Endothelial cell of umbilical vein (primary cell): ENCODE results near the gene TMEM120A. TPM values are rescaled to one million over a fixed set of nuclear protein-coding genes. Genes with fewer than 3 reads are reported as not detected.
A peak's percentile ranks its signal among the peaks of the same experiment; 100 is the strongest.

ENCODE experiments used
- Bru-seq: library from RNA; stranded (reverse); fragments of 400-500 nt; gene quantifications from one replicate; lab custom pipeline; 2021; lab: Mats Ljungman, UMichigan
- BruChase-seq, 2 experiments: library from RNA; stranded (reverse); fragments of 400-500 nt; gene quantifications; one replicate each; lab custom pipeline; 2021; lab: Mats Ljungman, UMichigan
- BruUV-seq: library from RNA; stranded (reverse); fragments of 400-500 nt; replicated peaks from 2 replicates; lab custom pipeline; 2021; lab: Mats Ljungman, UMichigan
- CTCF ChIA-PET: fragments of 300-600, 350-600 bp; sonication (Branson Sonifier 250); formaldehyde crosslinking; loops from one replicate; lab custom pipeline; 2021; ENCODE audit warnings: antibody characterized with exemption, inconsistent platforms; lab: Charles Lee
- POLR2A ChIA-PET: fragments of 300-600, 350-600 bp; sonication (Branson Sonifier 250); formaldehyde crosslinking; loops from one replicate; lab custom pipeline; 2021; ENCODE audit warnings: antibody characterized with exemption, inconsistent platforms; lab: Charles Lee
- DNase-seq: peaks from one replicate; pipeline ENCODE4 v3.0.0-alpha.2; 2011; ENCODE audit warnings: low read depth, low spot score
- FAIRE-seq: peaks from 2 replicates; lab custom pipeline; 2011; peaks lifted over from hg19 to GRCh38; lab: Jason Lieb, UNC
- H2AFZ ChIP-seq: 2 replicates; pipeline ENCODE4 v1.6.0; 2012; ENCODE audit warnings: low read depth, low read length, control low read depth, inconsistent platforms
- H3K27ac ChIP-seq: 2 replicates; pipeline ENCODE4 v1.5.1; 2011; ENCODE audit warnings: low read depth, mild to moderate bottlenecking, control low read depth, low read length, moderate library complexity; ENCODE audit not compliant: insufficient read depth
- H3K27me3 ChIP-seq, 2 experiments: 2 replicates each; pipeline versions ENCODE4 v1.6.0 to v1.6.1; 2011; ENCODE audit warnings: low read length in 2 of 2, mixed read lengths in 1 of 2; ENCODE audit not compliant: control insufficient read depth in 2 of 2, insufficient read depth in 2 of 2
- H3K36me3 ChIP-seq, 2 experiments: 2 replicates in 1 of 2; 3 replicates in 1 of 2; pipeline ENCODE4 v1.5.1; 2011; ENCODE audit warnings: low read length in 2 of 2, mild to moderate bottlenecking in 1 of 2, moderate library complexity in 1 of 2; ENCODE audit not compliant: control insufficient read depth in 2 of 2, insufficient read depth in 2 of 2; ENCODE audit errors: extremely low read depth in 1 of 2
- H3K4me1 ChIP-seq: 3 replicates; pipeline ENCODE4 v1.5.1; 2011; ENCODE audit warnings: mild to moderate bottlenecking, low read length; ENCODE audit not compliant: control insufficient read depth, insufficient read depth; ENCODE audit errors: extremely low read depth
- H3K4me2 ChIP-seq: 2 replicates; pipeline ENCODE4 v1.6.1; 2011; ENCODE audit warnings: low read length, control low read depth, mixed read lengths; ENCODE audit not compliant: insufficient read depth
- H3K4me3 ChIP-seq, 3 experiments: fragments of 200-600 bp in 1 of 3; sonication (generic), shearing (Covaris generic) in 1 of 3; replicated peaks in 1 of 3; 2 replicates each; pipeline ENCODE4 v1.5.1; 2011 to 2016; ENCODE audit warnings: control low read depth in 3 of 3, low read length in 3 of 3, mild to moderate bottlenecking in 2 of 3, inconsistent platforms in 1 of 3, low read depth in 1 of 3, moderate library complexity in 1 of 3; ENCODE audit not compliant: insufficient read depth in 1 of 3
- H3K79me2 ChIP-seq: 2 replicates; pipeline ENCODE4 v1.6.0; 2012; ENCODE audit warnings: low read length, inconsistent platforms; ENCODE audit not compliant: control insufficient read depth, insufficient read depth
- H3K9ac ChIP-seq: replicated peaks from 2 replicates; pipeline ENCODE3; 2011; ENCODE audit warnings: low read length, control low read depth; ENCODE audit not compliant: insufficient read depth; ENCODE audit errors: extremely low read depth
- H3K9me1 ChIP-seq: replicated peaks from 3 replicates; pipeline ENCODE4 v1.6.0; 2011; ENCODE audit warnings: mild to moderate bottlenecking, low read length; ENCODE audit not compliant: control insufficient read depth, insufficient read depth; ENCODE audit errors: extremely low read depth
- H3K9me3 ChIP-seq: replicated peaks from 2 replicates; pipeline ENCODE4 v1.5.1; 2012; ENCODE audit warnings: low read length, inconsistent platforms; ENCODE audit not compliant: control insufficient read depth, insufficient read depth
- H4K20me1 ChIP-seq: replicated peaks from 2 replicates; pipeline ENCODE3; 2011; ENCODE audit warnings: mild to moderate bottlenecking, low read length; ENCODE audit not compliant: control insufficient read depth, insufficient read depth; ENCODE audit errors: extremely low read depth
- CTCF ChIP-seq, 2 donors: IDR thresholded peaks; 1 replicate in 1 of 2; 2 replicates in 1 of 2; pipeline ENCODE4 v1.5.1; 2011; ENCODE audit warnings: low read length in 2 of 2, mild to moderate bottlenecking in 2 of 2, moderate library complexity in 2 of 2, control low read depth in 1 of 2, inconsistent platforms in 1 of 2, low read depth in 1 of 2; ENCODE audit not compliant: insufficient read depth in 1 of 2; ENCODE audit errors: extremely low read depth in 1 of 2
- EZH2 ChIP-seq: IDR thresholded peaks from 2 replicates; pipeline ENCODE4 v1.6.1; 2012; ENCODE audit warnings: borderline replicate concordance, low read depth, mild to moderate bottlenecking, moderate library complexity, low read length, inconsistent platforms; ENCODE audit not compliant: severe bottlenecking
- FOS ChIP-seq: IDR thresholded peaks from 2 replicates; pipeline ENCODE4 v1.6.1; 2011; ENCODE audit warnings: mild to moderate bottlenecking, low read length, moderate library complexity, borderline replicate concordance; ENCODE audit not compliant: insufficient read depth
- GATA2 ChIP-seq: IDR thresholded peaks from 2 replicates; pipeline ENCODE4 v1.7.0; 2011; ENCODE audit warnings: low read depth, mild to moderate bottlenecking, moderate library complexity, mixed read lengths, low read length; ENCODE audit not compliant: insufficient read length, insufficient read depth
- JUN ChIP-seq: IDR thresholded peaks from 2 replicates; pipeline ENCODE4 v1.6.1; 2011; ENCODE audit warnings: borderline replicate concordance, low read depth; ENCODE audit not compliant: insufficient read length, insufficient read depth
- MAX ChIP-seq: IDR thresholded peaks from 2 replicates; pipeline ENCODE4 v1.6.1; 2011; ENCODE audit not compliant: insufficient read depth, insufficient read length
- MYC ChIP-seq: IDR thresholded peaks from one replicate; pipeline ENCODE4 v1.6.1; 2011; ENCODE audit warnings: mild to moderate bottlenecking, low read depth, low read length
- POLR2A ChIP-seq: IDR thresholded peaks from 2 replicates; pipeline ENCODE4 v1.6.1; 2012; ENCODE audit warnings: low read depth, mild to moderate bottlenecking, control low read depth, low read length
- POLR2AphosphoS5 ChIP-seq: IDR thresholded peaks from 2 replicates; pipeline ENCODE4 v1.6.1; 2012; ENCODE audit warnings: low read depth, mild to moderate bottlenecking, control low read depth, low read length, moderate library complexity; ENCODE audit not compliant: insufficient read depth
- dilution Hi-C: fragments of 300-500 bp; cut with MboI; formaldehyde crosslinking; loops from one replicate; pipeline ENCODE4 v1.15.0; 2019; ENCODE audit warnings: low sequenced_read_pairs; ENCODE audit not compliant: extremely low pct_ligation_motif_present
- intact Hi-C: fragments of 100-400 bp; cut with micrococcal nuclease; formaldehyde crosslinking; loops from one replicate; pipeline ENCODE4 v1.10.0; 2022
- long read RNA-seq: library from polyadenylated mRNA; stranded (forward); transcript quantifications from one replicate; pipeline ENCODE4 v2.0.0, GENCODE V29; 2021
- polyA minus RNA-seq, 3 experiments: library from RNA; depleted of rRNA, polyadenylated mRNA; stranded (reverse); fragments of >200 nt; gene quantifications; 1 replicate in 1 of 3; 2 replicates in 2 of 3; pipeline ENCODE4 v1.2.3, GENCODE V29; 2011
- polyA plus RNA-seq, 4 experiments: library from polyadenylated mRNA; depleted of rRNA in 3 of 4; stranded (reverse) in 3 of 4; unstranded in 1 of 4; fragments of >200 nt; gene quantifications; 2 replicates each; pipeline versions ENCODE4 v1.2.1 to v1.2.3, GENCODE V29; 2011 to 2012; ENCODE audit warnings: missing spikeins in 1 of 4
- total RNA-seq: library from RNA; stranded (reverse); gene quantifications from 2 replicates; pipeline ENCODE4 v1.2.3, GENCODE V29; 2021

TMEM120A gene
- total RNA-seq: 38.6 and 47.3 TPM in 2 replicates
- polyA plus RNA-seq: 133 and 159 TPM in 2 replicates
- polyA plus RNA-seq (2011; cell fraction: cytosol; rRNA removed): 66.5 and 77.8 TPM in 2 replicates
- 103 and 122 TPM in 2 replicates for polyA plus RNA-seq (2011; cell fraction: nucleus; rRNA removed)
- 39.2 and 54.9 TPM in 2 replicates for polyA plus RNA-seq (2012)
- 147 and 172 TPM in 2 replicates for polyA minus RNA-seq
- 17.0 TPM for polyA minus RNA-seq (2011; cell fraction: cytosol; rRNA and poly(A)+ RNA removed)
- polyA minus RNA-seq (2011; cell fraction: nucleus; rRNA and poly(A)+ RNA removed): 24.8 and 35.9 TPM in 2 replicates
- percentile 43 among the genes with signal in this experiment for Bru-seq, nascent RNA
- BruChase-seq, experiment 1, labeled RNA remaining after a 6-hour chase: percentile 63 among the genes with signal in this experiment
- percentile 51 among the genes with signal in this experiment for BruChase-seq, experiment 2, labeled RNA remaining after a 2-hour chase
- long read RNA-seq, transcript TMEM120A-204 (11 exons, 1,352 nt): minor isoform, 5 of 75 reads
- long read RNA-seq, transcript TMEM120A-214 (12 exons, 1,456 nt): major isoform, 54 of 75 reads
- long read RNA-seq, partial matches to known transcripts: 6 of 75 reads
- long read RNA-seq, other reads (novel, unspliced or antisense): 8 of 75 reads

GRCh38 chr7:75994388-75995051 lies at the start of gene TMEM120A:
TSS of gene TMEM120A (minus strand) at chr7:75994595. CDS start at chr7:75994570, 25 bp downstream.
- CTCF ChIA-PET: interaction anchor here (1.0 to 2.4 kb wide), 3 partner anchors 14 to 78 kb away, joined by 3 to 6 read pairs (median 3); no protein-coding TSS in a partner anchor
- FAIRE-seq: peak; percentile 94

More at GRCh38 chr7:75994388-75995051, at the start of gene TMEM120A:
- Histone ChIP-seq H3K9ac (peak within 1 kb of the TSS; percentile 50), H3K4me2 (peak within 1 kb of the TSS; percentile 76), H2AFZ (peak within 1 kb of the TSS; percentile 97), H3K79me2 (no peaks in the 10 kb centered on the region), H3K36me3 (peaks cover 0 to 10% of the 10 kb centered on the region in 2 experiments), H3K4me1 (peaks cover 4% of the 10 kb centered on the region), H3K4me3 (peak within 1 kb of the TSS; percentile 53 to 96 (median 57)), H3K9me3 (no peaks in the 10 kb centered on the region), H3K27me3 (no peaks in the 10 kb centered on the region), H3K9me1 (no peaks in the 10 kb centered on the region), H3K27ac (peak within 1 kb of the TSS; percentile 40), H4K20me1 (no peaks in the 10 kb centered on the region)
- POLR2A ChIA-PET: interaction anchor here (0.8 kb wide), 1 partner anchor 79 kb away, joined by 4 read pairs; no protein-coding TSS in a partner anchor
- no TSS peak for BruUV-seq
- dilution Hi-C loops (no loop called here), intact Hi-C loops (loop anchor here (1.0 to 2.0 kb wide), 2 partner anchors 80 to 115 kb away; partner anchors contain the start of genes POR and RHBDD2)
- DNase-seq: peak; percentile 95
- TF ChIP-seq EZH2 (no peak), MYC (no peak), JUN (no peak), FOS (no peak), POLR2A (peak; percentile 78), MAX (peak; percentile 11), CTCF (IDR thresholded peaks at IDR 0.05; ENCODE audit: extremely low read depth in 1 of 2, insufficient read depth in 1 of 2, low read depth in 1 of 2, low read length in 2 of 2) (peak in 1 of 2 donors; percentile 19), POLR2AphosphoS5 (peak; percentile 80), GATA2 (no peak)
